ENCODE measurements around the gene SLC13A5.

DNA sequence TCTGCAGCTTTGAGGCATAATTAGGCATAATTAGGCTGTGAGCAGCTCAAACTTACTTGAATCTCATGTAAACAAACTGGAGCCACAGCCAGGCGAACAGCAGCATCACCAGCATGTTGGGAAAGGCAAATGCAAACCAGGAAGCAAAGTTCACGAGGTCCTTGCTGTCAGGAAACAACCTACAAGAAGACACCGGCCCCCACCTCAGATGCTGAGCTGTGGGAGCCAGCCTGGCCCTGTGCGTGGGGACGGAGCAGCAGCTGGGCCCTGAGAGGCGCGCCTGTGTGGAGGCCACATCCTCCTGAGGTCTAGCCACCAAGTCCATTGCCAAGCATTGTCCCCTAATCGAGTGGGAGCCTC lies 12.2 kb downstream of the SLC13A5 start:
- TF ChIP-seq SUZ12 (IDR thresholded peaks at IDR 0.05; ENCODE audit: extremely low read depth, insufficient read depth, insufficient read length) (no peak), ZNF274 (IDR thresholded peaks at IDR 0.05; ENCODE audit: low read depth, low read length) (no peak)

Measured in NT2/D1 (cell line).